Measurements from ENCODE around the gene RPL22.

Gene RPL22

DNA sequence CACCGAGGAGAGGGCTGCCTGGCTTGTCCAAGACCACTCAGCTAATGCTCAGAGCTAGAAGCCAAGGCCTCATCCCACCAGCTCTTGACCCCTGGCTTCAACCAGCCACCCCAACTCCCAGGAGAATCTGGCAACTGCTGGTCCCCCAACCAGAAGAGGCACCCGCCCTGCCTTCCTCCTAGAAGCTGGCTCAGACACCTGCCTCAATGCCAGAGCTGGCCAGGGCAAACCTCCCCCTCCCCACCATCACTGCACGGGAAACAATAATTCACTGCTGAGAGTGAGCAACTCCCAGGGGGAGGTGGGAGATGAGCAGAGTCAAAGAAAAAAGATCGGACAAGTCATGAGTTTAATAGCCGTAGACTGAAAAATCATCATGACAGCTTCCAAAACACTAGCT lies 22.6 kb downstream of the RPL22 start:
- Mint-ChIP-seq H3K4me1 (peaks cover 14% of the 10 kb centered on the region), H3K9me3 (no peaks in the 10 kb centered on the region), H3K27me3 (peaks cover 36% of the 10 kb centered on the region), H3K4me3 (no peak overlapping the region), H3K36me3 (ENCODE audit: low read depth) (no peaks in the 10 kb centered on the region), H3K27ac (no peak overlapping the region)
- no peak for ATAC-seq
- DNase-seq: no peak

DNA sequence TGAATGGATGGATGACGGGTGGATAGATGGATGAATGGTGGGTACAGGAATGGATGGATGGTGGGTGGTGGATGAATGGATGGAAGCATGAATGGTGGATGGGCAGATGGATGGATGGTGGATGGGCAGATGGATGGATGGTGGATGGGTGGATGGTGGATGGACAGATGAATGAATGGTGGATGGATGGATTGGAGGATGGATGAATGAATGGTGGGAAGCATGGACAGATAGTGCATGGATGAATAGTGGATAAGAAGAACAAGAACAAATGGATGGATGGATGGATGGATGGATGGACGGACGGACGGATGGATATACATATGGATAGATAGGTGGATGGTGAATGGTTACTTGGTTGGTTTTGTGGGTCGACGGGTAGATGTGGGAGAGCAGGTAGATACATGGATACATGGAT lies 24.0 kb downstream of the RPL22 start:
- peaks cover 4% of the 10 kb centered on the region for H3K4me1 Mint-ChIP-seq
- H3K9me3 Mint-ChIP-seq: no peaks in the 10 kb centered on the region
- no peak overlapping the region for H3K27ac Mint-ChIP-seq
- H3K36me3 Mint-ChIP-seq (ENCODE audit: low read depth): no peaks in the 10 kb centered on the region
- H3K27me3 Mint-ChIP-seq: peaks cover 23% of the 10 kb centered on the region
- no peak overlapping the region for H3K4me3 Mint-ChIP-seq
- DNase-seq (no peak), ATAC-seq (no peak)

DNA sequence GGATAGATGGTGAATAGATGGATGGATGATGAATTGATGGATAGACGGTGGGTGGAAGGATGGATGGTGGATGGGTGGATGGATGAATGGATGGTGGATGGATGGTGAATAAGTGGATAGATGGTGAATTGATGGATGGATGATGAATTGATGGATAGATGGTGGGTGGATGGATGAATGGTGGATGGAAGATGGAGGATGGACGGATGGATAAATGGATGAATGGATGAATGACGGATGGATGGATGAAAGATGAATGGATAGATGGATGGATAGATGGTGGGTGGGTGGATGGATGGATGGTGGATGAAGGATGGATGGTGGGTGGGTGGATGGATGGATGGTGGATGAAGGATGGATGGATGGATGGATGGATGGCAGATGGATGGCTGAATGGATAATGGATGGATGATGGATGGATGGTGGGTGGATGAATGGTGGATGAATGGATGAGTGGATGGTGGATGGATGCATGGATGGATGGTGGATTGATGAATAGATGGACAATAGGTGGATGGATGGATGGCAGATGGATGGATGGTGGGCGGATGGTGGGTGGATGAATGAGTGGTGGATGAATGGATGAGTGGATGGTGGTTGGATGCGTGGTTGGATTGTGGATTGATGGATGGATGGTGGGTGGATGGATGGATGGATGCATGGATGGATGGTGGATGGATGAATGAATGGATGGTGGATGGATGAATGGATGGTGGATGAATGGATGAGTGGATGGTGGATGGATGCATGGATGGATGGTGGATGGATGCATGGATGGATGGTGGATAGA lies 24.6 kb downstream of the RPL22 start:
- no peak overlapping the region for H3K4me3 Mint-ChIP-seq
- no peak for DNase-seq
- no peak overlapping the region for H3K27ac Mint-ChIP-seq
- H3K36me3 Mint-ChIP-seq (ENCODE audit: low read depth): no peaks in the 10 kb centered on the region
- peaks cover 4% of the 10 kb centered on the region for H3K4me1 Mint-ChIP-seq
- H3K9me3 Mint-ChIP-seq: no peaks in the 10 kb centered on the region
- H3K27me3 Mint-ChIP-seq: peaks cover 23% of the 10 kb centered on the region
- no peak for ATAC-seq

- Mint-ChIP-seq H3K4me1 (no peaks in the 10 kb centered on the region), H3K9me3 (no peaks in the 10 kb centered on the region), H3K4me3 (no peak overlapping the region), H3K36me3 (ENCODE audit: low read depth) (no peaks in the 10 kb centered on the region), H3K27me3 (peaks cover 14% of the 10 kb centered on the region), H3K27ac (no peak overlapping the region)
- ATAC-seq (no peak), DNase-seq (no peak)
Measured at GRCh38 chr1:6172549-6172948, 26.8 kb downstream of the RPL22 start.

DNA sequence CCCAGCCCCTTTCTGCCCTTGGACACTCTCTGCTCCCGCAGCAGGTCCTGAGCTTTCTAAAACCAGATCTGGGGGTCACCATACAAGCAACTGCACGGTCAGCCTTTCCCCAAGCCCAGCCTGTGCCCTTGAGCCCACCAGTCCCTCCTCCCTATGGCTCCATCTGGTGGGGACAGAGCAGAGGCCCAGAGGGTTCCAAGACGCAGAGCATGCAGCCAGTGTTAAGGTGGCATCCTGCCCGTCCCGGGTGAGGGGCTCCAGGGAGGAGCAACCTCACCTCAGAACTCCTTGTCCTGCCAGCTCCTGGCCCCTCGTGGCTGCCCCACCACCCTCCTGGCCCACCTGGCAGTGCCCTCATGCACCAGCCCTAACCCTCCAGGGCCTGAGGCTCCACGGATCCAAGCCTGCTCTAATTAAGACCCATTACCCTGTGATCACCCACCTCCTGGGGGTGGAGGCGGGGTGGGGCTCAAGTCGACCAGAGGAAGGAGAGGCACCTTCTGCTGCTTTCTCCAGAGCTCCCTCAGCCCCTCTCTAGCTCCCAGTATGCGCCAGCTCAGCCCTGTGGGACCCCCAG lies 27.8 kb downstream of the RPL22 start:
- H3K4me1 Mint-ChIP-seq: no peaks in the 10 kb centered on the region
- ATAC-seq (peak; percentile 38), DNase-seq (no peak)
- H3K4me3 Mint-ChIP-seq: no peak overlapping the region
- H3K27me3 Mint-ChIP-seq: peaks cover 5% of the 10 kb centered on the region
- no peaks in the 10 kb centered on the region for H3K9me3 Mint-ChIP-seq
- H3K36me3 Mint-ChIP-seq (ENCODE audit: low read depth): no peaks in the 10 kb centered on the region
- H3K27ac Mint-ChIP-seq: no peak overlapping the region

- DNase-seq (no peak), ATAC-seq (no peak)
- Mint-ChIP-seq H3K4me1 (no peaks in the 10 kb centered on the region), H3K27me3 (peaks cover 5% of the 10 kb centered on the region), H3K9me3 (no peaks in the 10 kb centered on the region), H3K4me3 (no peak overlapping the region), H3K36me3 (ENCODE audit: low read depth) (no peaks in the 10 kb centered on the region), H3K27ac (no peak overlapping the region)
Measured at GRCh38 chr1:6170742-6171201, 28.6 kb downstream of the RPL22 start.

DNA sequence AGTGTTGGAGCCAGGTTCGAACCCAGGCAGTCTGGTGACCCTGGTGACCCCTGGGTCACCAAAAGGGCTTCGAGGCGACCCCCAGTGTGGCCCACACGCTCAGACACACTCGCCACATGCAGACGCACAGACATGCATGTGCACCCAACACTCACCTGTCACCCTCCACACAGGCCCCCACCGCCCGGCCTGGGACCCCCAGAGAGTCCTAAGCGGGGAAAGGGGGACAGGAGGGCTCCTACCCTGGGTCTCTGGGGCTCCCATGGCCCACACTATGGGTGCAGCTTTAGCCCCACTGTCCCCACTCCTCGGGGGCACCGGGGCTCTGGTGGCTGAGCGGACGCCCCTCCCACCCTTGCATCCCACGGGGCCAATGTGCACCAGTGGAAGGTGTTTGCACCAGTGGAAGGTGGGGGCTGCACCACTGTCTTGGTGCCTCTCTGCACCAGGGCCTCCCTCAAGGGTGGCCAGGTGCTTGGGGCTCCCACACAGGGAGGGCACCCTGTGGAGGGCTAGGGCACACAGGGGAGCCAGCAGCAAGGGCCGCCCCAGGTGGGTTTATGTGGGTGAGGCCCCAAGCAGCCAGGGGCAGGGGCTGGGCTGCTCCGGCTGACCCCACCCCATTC lies 29.2 kb downstream of the RPL22 start:
- DNase-seq (no peak), ATAC-seq (no peak)
- Mint-ChIP-seq H3K36me3 (ENCODE audit: low read depth) (no peaks in the 10 kb centered on the region), H3K4me1 (no peaks in the 10 kb centered on the region), H3K27ac (no peak overlapping the region), H3K4me3 (no peak overlapping the region), H3K9me3 (no peaks in the 10 kb centered on the region), H3K27me3 (peaks cover 5% of the 10 kb centered on the region)

DNA sequence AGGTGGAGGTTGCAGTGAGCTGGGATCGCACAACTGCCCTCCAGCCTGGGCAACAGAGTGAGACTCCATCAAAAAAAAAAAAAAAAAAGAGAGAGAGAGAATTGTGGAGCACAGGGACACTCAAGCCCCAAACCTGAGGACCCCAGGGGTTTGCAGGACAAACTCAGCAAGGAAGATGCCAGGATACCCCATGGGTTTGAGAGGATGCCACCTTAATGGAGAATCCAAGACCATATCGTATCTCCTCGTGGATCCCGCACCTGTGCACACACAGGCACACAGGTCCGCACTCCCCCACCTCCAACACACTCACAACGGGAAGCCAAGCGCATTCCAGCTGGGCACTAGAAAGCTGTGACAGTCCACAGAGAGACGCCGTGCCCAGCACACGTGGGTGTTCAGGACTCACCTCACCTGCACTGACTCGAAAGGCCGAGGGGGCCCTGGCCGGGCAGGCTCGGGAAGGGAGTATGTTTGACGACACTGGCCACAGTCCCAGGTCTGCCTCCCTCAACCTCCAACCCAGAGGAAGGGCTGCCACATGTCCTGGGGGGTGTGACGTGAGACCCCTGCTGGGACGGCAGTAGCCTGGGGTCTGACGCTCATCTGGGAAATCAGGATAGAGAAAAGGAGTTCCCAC lies 30.3 kb downstream of the RPL22 start:
- peaks cover 7% of the 10 kb centered on the region for H3K27me3 Mint-ChIP-seq
- no peaks in the 10 kb centered on the region for H3K4me1 Mint-ChIP-seq
- no peaks in the 10 kb centered on the region for H3K36me3 Mint-ChIP-seq (ENCODE audit: low read depth)
- H3K4me3 Mint-ChIP-seq: no peak overlapping the region
- ATAC-seq: no peak
- no peak for DNase-seq
- no peaks in the 10 kb centered on the region for H3K9me3 Mint-ChIP-seq
- no peak overlapping the region for H3K27ac Mint-ChIP-seq

GRCh38 chr1:6167391-6168303 lies 31.7 kb downstream of the RPL22 start:
- peaks cover 7% of the 10 kb centered on the region for H3K27me3 Mint-ChIP-seq
- no peaks in the 10 kb centered on the region for H3K36me3 Mint-ChIP-seq (ENCODE audit: low read depth)
- H3K4me3 Mint-ChIP-seq: no peak overlapping the region
- DNase-seq: no peak
- no peaks in the 10 kb centered on the region for H3K9me3 Mint-ChIP-seq
- H3K27ac Mint-ChIP-seq: no peak overlapping the region
- H3K4me1 Mint-ChIP-seq: no peaks in the 10 kb centered on the region
- ATAC-seq: no peak

GRCh38 chr1:6166655-6167390 lies 32.6 kb downstream of the RPL22 start:
- Mint-ChIP-seq H3K36me3 (ENCODE audit: low read depth) (no peaks in the 10 kb centered on the region), H3K4me3 (no peak overlapping the region), H3K27me3 (peaks cover 7% of the 10 kb centered on the region), H3K27ac (no peak overlapping the region), H3K9me3 (no peaks in the 10 kb centered on the region), H3K4me1 (no peaks in the 10 kb centered on the region)
- no peak for ATAC-seq
- no peak for DNase-seq

DNA sequence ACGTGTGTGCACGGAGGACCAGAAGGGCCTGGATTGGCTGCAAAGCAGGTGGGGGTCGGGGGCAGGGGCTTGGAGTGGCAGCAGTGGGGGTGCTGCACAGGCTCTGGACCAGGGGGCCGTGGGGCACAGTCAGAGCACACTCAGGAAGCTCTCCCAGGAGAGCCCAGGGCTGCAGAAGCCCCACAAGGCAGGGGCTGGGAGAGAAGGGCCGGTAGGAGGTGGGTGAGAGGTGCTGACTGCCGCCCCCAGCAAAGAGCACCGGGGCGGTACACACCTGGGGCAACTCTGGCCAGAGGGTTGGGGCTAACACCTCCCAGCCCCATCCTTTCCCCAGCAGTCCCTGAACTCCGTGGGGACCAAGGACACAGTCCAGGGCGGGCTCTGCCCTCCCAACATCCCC lies 33.2 kb downstream of the RPL22 start:
- ATAC-seq: no peak
- no peaks in the 10 kb centered on the region for H3K4me1 Mint-ChIP-seq
- DNase-seq: no peak
- H3K27me3 Mint-ChIP-seq: peaks cover 7% of the 10 kb centered on the region
- H3K27ac Mint-ChIP-seq: no peak overlapping the region
- H3K9me3 Mint-ChIP-seq: no peaks in the 10 kb centered on the region
- H3K36me3 Mint-ChIP-seq (ENCODE audit: low read depth): no peaks in the 10 kb centered on the region
- no peak overlapping the region for H3K4me3 Mint-ChIP-seq

- H3K4me1 Mint-ChIP-seq: no peaks in the 10 kb centered on the region
- H3K27me3 Mint-ChIP-seq: peaks cover 11% of the 10 kb centered on the region
- no peak overlapping the region for H3K4me3 Mint-ChIP-seq
- H3K9me3 Mint-ChIP-seq: no peaks in the 10 kb centered on the region
- H3K36me3 Mint-ChIP-seq (ENCODE audit: low read depth): no peaks in the 10 kb centered on the region
- H3K27ac Mint-ChIP-seq: no peak overlapping the region
- ATAC-seq (no peak), DNase-seq (no peak)
Measured at GRCh38 chr1:6165441-6165985, 33.9 kb downstream of the RPL22 start.

DNA sequence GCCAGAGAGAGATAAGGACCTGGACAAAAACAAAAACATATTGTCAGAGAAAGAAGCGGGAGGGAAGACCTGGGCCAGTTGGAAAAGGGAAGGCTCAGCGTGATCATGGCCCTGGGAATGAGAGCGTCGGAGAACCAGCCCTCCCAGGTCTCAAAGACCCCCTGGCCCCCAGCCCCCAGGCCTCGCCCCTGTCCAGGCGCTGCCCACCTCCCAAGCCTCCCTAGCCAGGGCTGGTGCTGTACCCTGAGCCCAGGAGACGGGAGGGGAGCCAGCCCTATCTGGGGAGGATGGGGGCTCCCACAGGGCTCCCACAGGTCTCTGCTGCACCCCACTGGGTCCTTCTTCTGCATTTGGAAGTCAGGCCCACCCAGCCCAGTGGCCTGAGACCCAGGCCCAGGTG lies 34.4 kb downstream of the RPL22 start:
- H3K27ac Mint-ChIP-seq: no peak overlapping the region
- DNase-seq (no peak), ATAC-seq (no peak)
- no peaks in the 10 kb centered on the region for H3K4me1 Mint-ChIP-seq
- no peaks in the 10 kb centered on the region for H3K9me3 Mint-ChIP-seq
- peaks cover 11% of the 10 kb centered on the region for H3K27me3 Mint-ChIP-seq
- H3K36me3 Mint-ChIP-seq (ENCODE audit: low read depth): no peaks in the 10 kb centered on the region
- H3K4me3 Mint-ChIP-seq: no peak overlapping the region
